Peyer's patch (tissue), 4 donors: ENCODE results near the gene PROSER1. TPM values are rescaled to one million over a fixed set of nuclear protein-coding genes. Genes with fewer than 3 reads are reported as not detected.
A peak's percentile ranks its signal among the peaks of the same experiment; 100 is the strongest.
"Not testable (repeated sequence)": the region's sequence is repeated elsewhere in the genome, so short reads cannot be mapped to it uniquely, and the experiment has no call there.

Experiments
- DNase-seq, 3 donors: peaks; one replicate each; pipeline ENCODE4 v3.0.0-alpha.2; 2017 to 2019
- H3K27ac ChIP-seq, 4 donors: fragments of 200-600 bp; sonication (generic); one replicate each; pipeline ENCODE4 v1.5.1; 2016 to 2019
- H3K27me3 ChIP-seq, 2 donors: fragments of 200-600 bp; sonication (generic); one replicate each; pipeline ENCODE4 v1.5.1; 2019
- H3K36me3 ChIP-seq, 3 donors: fragments of 200-600 bp; sonication (generic); one replicate each; pipeline ENCODE4 v1.5.1; 2016 to 2019
- H3K4me1 ChIP-seq, 4 donors: fragments of 200-600 bp; sonication (generic); one replicate each; pipeline ENCODE4 v1.5.1; 2016 to 2019
- H3K4me3 ChIP-seq, 4 donors: fragments of 200-600 bp; sonication (generic); 1 replicate in 3 of 4; 2 replicates in 1 of 4; pipeline ENCODE4 v1.5.1; 2016 to 2019; ENCODE audit warnings: mild to moderate bottlenecking in 1 of 4
- H3K9me3 ChIP-seq, 4 donors: fragments of 200-600 bp; sonication (generic); one replicate each; pipeline ENCODE4 v1.5.1; 2016 to 2019; ENCODE audit warnings: mild to moderate bottlenecking in 1 of 4
- CTCF ChIP-seq, 6 experiments: fragments of 450-650 bp in 4 of 6; fragments of 200-600 bp in 2 of 6; sonication (generic) in 1 of 6; IDR thresholded peaks; one replicate each; pipeline ENCODE4 v1.5.1; 2017 to 2019; ENCODE audit warnings: antibody characterized with exemption in 6 of 6, mild to moderate bottlenecking in 3 of 6, moderate library complexity in 1 of 6
- POLR2A ChIP-seq, 2 donors: fragments of 450-650 bp; IDR thresholded peaks; one replicate each; pipeline ENCODE4 v1.5.1; 2017; ENCODE audit warnings: antibody characterized with exemption in 2 of 2, mild to moderate bottlenecking in 2 of 2, moderate library complexity in 2 of 2
- total RNA-seq, 4 donors: library from RNA; depleted of rRNA; stranded (reverse); fragments of >200 nt; gene quantifications; one replicate each; pipeline ENCODE4 v1.1.0, GENCODE V29; 2016

The PROSER1 gene
- total RNA-seq, result 10 to 100 TPM; 36.5 to 84.2 (median 43.0) TPM

DNA sequence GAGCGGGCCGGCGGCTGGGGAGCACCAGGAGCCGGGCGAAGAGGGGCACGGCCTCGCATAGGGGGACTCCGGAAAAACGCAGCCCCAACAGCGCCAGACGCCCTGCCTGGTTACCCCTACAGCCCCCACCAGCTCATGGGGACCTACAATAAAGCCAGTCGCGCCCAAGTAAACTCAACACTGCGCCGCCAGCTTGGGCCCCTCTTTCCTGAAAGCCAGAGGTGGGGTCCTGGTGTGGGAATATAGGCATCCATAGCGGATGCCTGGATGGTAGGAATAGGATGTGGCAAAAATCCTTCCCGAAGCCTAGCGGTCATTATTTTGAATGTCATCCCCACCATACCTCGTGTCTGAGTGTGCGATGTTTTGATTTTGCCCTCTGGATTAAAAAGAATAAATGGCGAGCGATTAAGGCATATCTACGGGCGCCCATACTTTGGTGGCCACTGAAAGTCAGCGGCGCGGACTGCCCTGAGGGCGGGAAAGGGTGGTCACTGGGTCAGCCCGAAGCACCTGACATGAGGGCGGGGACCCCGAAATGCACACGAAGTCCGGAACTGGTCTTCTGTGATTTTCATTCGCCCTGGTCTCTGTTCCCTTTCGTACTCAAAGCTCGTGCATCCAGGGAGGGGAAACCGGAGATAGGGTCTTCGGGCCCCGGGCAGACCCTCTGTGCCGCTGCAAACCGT lies at the start of gene PROSER1, which contains the start of gene NHLRC3:
Gene PROSER1 (minus strand): TSS at position 210 of the 689 bp plus-strand sequence. CDS start 847 bp downstream, outside the sequence.
Gene NHLRC3 (plus strand): TSS at position 577 of the 689 bp plus-strand sequence. CDS start 184 bp downstream, outside the sequence.
- H3K4me3 ChIP-seq, result peak within 1 kb of the TSS; percentile 61 to 94 (median 90)
- H3K27ac ChIP-seq, result peak within 1 kb of the TSS; percentile 81 to 91 (median 88)
- peak in 3 of 6 experiments; percentile 12 to 28 (median 24) for TF ChIP-seq CTCF (IDR thresholded peaks at IDR 0.05)
- peak; percentile 44 to 48 for TF ChIP-seq POLR2A (IDR thresholded peaks at IDR 0.05)
- H3K27me3 ChIP-seq, result no peaks in the 10 kb centered on the region
- peak; percentile 86 to 95 (median 87) for DNase-seq
- peaks cover 0 to 29% (median 4%) of the 10 kb centered on the region in 4 donors for H3K4me1 ChIP-seq
- no peaks in the 10 kb centered on the region for H3K9me3 ChIP-seq
- no peaks in the 10 kb centered on the region for H3K36me3 ChIP-seq

- H3K36me3 ChIP-seq, H3K27me3 ChIP-seq, H3K4me3 ChIP-seq, H3K4me1 ChIP-seq, DNase-seq, H3K27ac ChIP-seq, H3K9me3 ChIP-seq: not testable (repeated sequence)
Observed at GRCh38 chr13:39086251-39086945, 48.5 kb upstream of the PROSER1 start.

GRCh38 chr13:39073983-39074382 lies 36.1 kb upstream of the PROSER1 start:
- H3K27me3 ChIP-seq, result no peaks in the 10 kb centered on the region
- H3K4me1 ChIP-seq, result no peaks in the 10 kb centered on the region
- H3K36me3 ChIP-seq, result no peaks in the 10 kb centered on the region
- DNase-seq, result no peak
- no peak for TF ChIP-seq CTCF (IDR thresholded peaks at IDR 0.05)
- no peak for TF ChIP-seq POLR2A (IDR thresholded peaks at IDR 0.05)
- no peak overlapping the region for H3K27ac ChIP-seq
- no peaks in the 10 kb centered on the region for H3K9me3 ChIP-seq
- H3K4me3 ChIP-seq, result no peak overlapping the region

- Histone ChIP-seq H3K27ac (no peak overlapping the region), H3K4me1 (no peaks in the 10 kb centered on the region), H3K9me3 (no peaks in the 10 kb centered on the region), H3K27me3 (no peaks in the 10 kb centered on the region), H3K36me3 (no peaks in the 10 kb centered on the region), H3K4me3 (no peak overlapping the region)
- DNase-seq, result no peak
- TF ChIP-seq POLR2A (IDR thresholded peaks at IDR 0.05) (no peak), CTCF (IDR thresholded peaks at IDR 0.05) (no peak)
Observed at GRCh38 chr13:39072842-39073241, 35.0 kb upstream of the PROSER1 start.

- H3K27me3 ChIP-seq, result no peaks in the 10 kb centered on the region
- no peak overlapping the region for H3K4me3 ChIP-seq
- TF ChIP-seq CTCF (IDR thresholded peaks at IDR 0.05) (no peak), POLR2A (IDR thresholded peaks at IDR 0.05) (no peak)
- DNase-seq, result no peak
- no peak overlapping the region for H3K27ac ChIP-seq
- no peaks in the 10 kb centered on the region for H3K4me1 ChIP-seq
- no peaks in the 10 kb centered on the region for H3K36me3 ChIP-seq
- no peaks in the 10 kb centered on the region for H3K9me3 ChIP-seq
Observed at GRCh38 chr13:39062004-39062403, 24.1 kb upstream of the PROSER1 start.

GRCh38 chr13:39058040-39058439 lies 20.2 kb upstream of the PROSER1 start:
- Histone ChIP-seq H3K4me3 (no peak overlapping the region), H3K27me3 (no peaks in the 10 kb centered on the region), H3K9me3 (no peaks in the 10 kb centered on the region), H3K4me1 (no peaks in the 10 kb centered on the region), H3K27ac (no peak overlapping the region), H3K36me3 (no peaks in the 10 kb centered on the region)
- TF ChIP-seq CTCF (IDR thresholded peaks at IDR 0.05), result no peak
- TF ChIP-seq POLR2A (IDR thresholded peaks at IDR 0.05), result no peak
- no peak for DNase-seq
